ENCODE measurements around the gene CCDC183.
"Not testable (repeated sequence)": the region's sequence is repeated elsewhere in the genome, so short reads cannot be mapped to it uniquely, and the experiment has no call there.

Gene CCDC183

DNA sequence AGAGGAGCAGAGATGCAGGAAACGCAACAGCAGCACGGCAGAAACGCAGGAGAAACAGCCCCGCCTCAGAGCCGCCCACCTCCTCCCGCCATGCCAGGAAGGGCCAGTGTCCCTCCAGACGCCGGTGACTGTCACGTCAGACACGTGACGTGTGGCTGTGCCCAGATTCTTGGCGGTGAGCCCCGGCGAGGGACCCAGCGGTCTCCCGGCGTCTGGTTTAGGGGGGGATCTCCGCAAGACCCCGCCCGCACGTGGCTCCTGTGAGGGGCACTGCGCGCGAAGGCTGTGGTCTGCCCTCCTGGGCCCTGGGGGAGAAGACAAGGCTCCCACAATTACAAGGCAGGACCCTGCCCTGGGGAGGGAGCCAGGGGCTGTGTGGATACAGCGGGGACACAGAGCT lies 35.7 kb upstream of the CCDC183 start:
- DNase-seq (ENCODE audit: low read depth in 1 of 2, low spot score in 1 of 2): no peak

DNA sequence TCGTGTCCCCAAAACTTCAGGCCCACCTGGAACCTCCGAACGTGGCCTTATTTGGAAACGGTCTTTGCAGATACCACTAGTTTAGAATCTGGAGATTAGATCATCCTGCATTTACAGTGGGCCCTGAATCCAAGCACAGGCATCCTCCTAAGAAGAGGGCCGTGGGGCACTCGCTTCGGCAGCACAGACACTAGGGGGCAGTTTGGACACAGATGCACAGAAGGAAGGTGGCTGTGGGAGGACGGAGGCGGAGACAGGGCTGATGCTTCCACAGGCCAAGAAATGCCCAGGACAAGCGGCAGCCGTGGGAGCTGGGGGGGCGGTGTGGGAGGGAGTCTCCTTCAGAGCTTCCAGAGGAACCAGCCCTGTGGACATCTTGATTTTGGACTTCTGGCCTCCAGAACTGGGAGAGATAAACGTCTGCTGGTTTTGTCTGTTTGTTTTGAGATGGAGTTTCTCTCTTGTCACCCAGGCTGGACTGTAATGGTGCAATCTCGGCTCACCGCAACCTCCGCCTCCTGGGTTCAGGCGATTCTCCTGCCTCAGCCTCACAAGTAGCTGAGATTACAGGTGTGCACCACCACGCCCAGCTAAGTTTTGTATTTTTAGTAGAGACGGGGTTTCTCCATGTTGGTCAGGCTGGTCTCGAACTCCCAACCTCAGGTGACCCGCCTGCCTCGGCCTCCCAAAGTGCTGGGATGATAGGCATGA lies 35.1 kb upstream of the CCDC183 start:
- not testable (repeated sequence) for DNase-seq (ENCODE audit: low read depth in 1 of 2, low spot score in 1 of 2)

DNA sequence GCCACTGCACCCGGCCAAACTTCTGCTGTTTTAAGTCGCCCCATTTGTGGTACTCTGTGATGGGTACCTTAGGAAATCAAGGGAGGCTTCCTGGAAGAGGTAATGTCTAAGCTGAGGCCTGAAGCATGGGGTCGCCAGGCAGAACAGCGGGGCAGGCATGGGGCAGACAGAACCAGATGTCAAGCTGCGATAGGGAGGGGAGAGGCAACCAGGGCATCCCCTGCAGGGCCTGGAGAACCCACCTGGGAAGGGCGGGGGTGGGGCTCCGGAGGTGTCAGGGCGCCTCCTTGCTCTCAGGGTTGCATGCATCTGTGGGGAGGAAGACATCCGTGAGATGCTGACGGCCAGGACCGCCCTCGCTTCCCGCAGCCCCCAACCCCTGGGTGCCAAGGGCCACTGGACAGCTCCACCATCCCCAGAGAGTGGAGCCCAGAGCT lies 34.6 kb upstream of the CCDC183 start:
- DNase-seq (ENCODE audit: low read depth in 1 of 2, low spot score in 1 of 2): no peak

DNA sequence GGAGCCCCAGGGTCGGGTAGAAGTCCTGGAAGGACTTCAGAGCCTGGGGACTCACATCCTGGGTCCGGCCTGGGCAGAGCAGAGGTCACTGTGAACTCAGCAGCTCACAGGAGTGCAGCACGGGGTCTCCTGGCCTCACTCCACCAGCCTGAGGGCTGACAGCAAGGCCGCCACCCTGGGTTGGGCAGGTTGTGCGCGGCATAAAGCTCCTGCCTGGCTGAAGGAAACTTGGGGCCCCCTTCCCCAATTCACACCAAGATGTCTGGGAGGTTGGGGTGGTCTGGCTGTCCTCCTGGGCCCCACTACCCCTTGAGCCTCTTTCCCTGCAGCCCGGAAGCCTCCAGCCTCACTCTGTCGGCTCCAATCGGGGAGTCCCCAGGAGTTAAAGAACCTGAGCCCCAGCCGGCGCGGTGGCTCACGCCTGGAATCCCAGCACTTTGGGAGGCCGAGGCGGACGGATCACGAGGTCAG lies 33.9 kb upstream of the CCDC183 start:
- no peak for DNase-seq (ENCODE audit: low read depth in 1 of 2, low spot score in 1 of 2)

DNA sequence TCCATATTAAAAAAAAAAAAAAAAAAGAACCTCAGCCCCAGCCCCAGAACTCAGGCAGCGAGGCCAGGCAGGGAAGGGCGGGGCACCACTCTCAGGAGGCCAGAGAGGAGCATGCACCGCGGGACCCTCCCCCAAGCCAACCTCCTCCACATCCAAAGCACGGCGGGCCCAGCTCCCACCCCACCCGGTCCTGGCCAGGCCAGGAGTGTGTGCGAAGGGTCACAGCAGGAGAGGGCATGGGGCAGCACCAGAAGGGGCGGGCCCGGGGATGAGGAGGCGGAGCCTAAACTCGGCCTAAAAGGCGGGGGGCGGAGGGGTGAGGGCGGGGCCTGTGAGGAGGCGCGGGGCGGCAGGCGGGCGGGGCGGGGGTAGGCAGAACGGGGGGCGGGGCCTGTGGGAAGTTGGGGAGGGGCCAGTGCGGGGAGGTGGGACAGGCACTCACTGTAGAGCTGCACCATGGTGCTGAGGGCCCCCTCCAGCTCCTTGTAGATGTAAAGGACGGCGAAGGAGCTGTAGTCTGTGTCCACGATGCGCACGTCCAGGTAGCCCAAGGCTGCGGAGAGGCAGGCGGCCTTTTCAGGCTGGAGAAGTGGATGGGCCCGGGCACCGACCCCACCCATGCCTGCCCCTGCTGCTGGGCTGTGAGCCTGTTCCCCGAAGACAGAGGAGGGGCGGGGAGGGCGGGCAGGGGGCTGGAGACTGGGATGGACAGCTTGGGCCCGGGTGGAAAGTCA lies 33.1 kb upstream of the CCDC183 start:
- peak in 1 of 2 donors; percentile 20 for DNase-seq (ENCODE audit: low read depth in 1 of 2, low spot score in 1 of 2)

DNA sequence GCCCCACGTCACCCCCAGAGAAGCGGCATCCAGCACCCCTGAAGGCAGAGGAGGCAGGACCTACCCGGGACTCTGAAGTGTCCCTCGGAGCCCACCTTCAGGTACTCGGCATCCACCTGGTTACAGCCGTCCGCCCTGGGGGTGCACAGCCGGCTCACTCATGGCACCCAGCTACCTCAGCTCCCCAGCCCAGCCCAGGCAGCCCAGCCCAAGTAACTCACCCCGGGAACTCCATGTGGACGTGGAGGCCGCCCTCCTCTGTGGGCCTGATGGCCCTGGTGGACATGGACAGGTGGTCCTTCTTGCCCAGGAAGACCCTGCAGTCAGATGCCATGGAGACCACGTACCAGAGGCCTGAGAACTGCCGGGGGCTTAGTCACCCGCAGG lies 32.5 kb upstream of the CCDC183 start:
- no peak for DNase-seq (ENCODE audit: low read depth in 1 of 2, low spot score in 1 of 2)

DNA sequence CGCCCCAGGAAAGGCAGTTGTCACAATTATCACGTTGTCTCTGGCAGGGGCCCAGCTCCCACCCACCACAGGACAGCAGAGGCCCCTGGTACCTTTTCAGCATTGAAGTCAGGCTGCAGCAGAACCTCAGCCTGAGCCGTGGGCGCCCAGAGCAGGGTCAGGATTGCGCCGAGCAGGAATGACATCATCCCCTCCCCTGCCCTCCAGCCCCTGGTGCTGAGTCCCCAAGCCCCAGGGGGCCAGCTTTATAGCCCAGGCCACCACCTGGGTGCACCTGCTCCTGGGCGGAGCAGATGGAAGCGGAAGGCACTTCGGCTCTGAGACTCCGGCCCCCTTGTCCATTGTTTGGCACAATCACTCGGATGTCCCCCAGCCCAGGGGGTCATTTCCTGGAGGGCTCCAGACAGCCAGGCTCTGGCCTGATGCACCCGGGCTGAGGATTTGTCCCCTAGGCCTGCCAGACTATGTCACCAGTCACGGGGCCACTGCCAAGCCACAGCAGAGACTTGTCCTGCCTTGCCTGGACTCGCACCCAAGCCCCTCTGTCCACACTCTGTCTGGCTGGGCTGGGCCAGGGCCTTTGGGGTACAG lies 31.7 kb upstream of the CCDC183 start, which contains the start of gene LCN15:
Gene LCN15 (minus strand): TSS at position 218 of the 591 bp plus-strand sequence. CDS start 30 bp downstream, at position 188.
- no peak for DNase-seq (ENCODE audit: low read depth in 1 of 2, low spot score in 1 of 2)

DNA sequence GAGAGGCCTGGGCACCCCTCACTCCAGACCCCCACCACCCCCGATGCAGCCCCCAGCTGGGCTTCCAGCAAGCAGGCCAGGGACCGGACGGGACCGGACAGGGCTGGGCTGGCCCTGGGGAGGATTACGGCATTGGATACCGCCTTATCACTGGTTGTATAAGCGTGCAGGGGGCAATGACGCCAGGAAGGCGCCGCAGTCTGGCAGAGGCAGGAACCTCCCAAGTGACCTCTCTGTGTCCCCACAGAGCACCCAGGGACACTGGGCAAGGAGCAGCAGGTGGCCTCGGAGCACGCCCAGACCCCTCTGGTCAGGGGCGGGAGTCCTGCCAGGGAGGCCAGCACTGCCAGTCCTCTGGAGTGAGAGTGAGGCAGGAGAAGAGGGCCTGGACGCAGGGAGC lies 31.1 kb upstream of the CCDC183 start:
- no peak for DNase-seq (ENCODE audit: low read depth in 1 of 2, low spot score in 1 of 2)

DNA sequence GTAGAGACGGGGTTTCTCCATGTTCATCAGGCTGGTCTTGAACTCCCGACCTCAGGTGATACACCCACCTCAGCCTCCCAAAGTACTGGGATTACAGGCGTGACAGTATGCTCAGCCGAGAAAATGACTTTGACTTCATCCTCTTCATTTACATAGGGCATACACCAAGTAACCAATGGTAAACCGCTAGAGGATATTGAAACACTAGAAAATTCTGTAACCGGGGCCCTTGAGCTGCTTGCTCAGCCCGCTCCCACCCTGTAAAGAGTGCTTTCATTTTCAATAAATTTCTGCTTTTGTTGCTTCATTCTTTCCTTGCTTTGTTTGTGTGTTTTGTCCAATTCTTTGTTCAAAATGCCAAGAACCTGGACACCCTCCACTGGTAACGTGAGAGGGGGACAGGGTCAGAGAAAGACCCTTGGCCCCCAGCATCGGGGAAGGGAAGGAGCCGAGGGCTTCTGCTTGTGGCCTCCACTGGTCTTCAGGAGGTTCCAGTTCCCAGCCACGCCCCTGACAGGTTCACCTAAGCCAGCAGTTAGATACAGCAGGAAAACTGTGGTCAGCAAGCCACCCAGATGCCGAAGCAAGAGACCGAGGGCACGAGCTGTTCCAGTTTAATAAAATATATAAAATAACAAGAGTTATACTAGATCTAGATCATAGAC lies 30.3 kb upstream of the CCDC183 start:
- not testable (repeated sequence) for DNase-seq (ENCODE audit: low read depth in 1 of 2, low spot score in 1 of 2)

DNA sequence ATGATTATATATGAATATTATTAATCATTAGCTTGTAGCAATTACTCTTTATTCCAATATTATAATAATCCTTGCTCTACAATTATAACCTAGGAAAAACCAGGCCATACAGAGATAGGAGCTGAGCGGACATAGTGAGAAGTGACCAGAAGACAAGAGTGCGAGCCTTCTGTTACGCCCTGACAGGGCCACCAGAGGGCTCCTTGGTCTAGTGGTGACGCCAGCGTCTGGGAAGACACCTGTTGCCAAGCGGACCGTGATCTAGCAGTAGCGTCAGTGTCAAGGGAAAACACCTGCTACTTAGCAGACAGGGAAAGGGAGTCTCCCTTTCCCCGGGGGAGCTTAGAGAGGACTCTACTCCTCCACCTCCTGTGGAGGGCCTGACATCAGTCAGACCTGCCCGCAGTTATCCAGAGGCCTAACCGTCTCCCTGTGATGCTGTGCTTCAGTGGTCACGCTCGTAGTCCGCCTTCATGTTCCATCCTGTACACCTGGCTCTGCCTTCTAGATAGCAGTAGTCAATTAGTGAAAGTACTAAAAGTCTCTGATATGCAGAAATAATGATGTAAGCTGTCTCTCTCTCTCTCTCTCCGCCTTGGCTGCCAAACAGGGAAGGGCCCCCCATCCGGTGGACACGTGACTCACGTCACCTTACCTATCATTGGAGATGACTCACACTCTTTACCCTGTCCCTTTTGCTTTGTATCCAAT lies 29.6 kb upstream of the CCDC183 start:
- DNase-seq (ENCODE audit: low read depth in 1 of 2, low spot score in 1 of 2): peak in 1 of 2 donors; percentile 20

DNA sequence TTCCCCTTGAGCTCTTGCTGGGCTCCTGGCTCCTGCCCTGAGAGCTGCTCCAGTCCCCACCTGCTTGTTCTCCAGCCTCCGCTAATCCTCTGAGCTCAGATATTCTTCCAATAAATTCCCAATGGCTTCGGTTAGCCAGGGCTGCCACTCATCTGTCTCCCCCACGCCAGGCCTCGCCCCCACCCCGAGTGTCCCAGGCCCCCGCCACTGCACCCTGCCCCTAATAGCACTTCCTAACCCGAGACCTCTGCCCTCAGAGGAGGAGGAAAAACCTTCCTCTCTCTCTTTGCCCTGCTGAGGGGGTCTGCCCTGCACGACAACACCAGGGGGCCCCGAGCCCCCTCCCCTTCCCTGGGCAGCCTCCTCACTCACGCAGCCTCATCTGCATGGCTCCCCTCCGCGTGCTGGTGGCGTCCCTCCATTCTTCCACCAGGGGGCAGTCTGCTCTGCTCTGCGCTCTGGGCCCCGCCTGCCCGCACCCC lies 26.4 kb upstream of the CCDC183 start:
- peak in 1 of 2 donors; percentile 27 for DNase-seq (ENCODE audit: low read depth in 1 of 2, low spot score in 1 of 2)

DNA sequence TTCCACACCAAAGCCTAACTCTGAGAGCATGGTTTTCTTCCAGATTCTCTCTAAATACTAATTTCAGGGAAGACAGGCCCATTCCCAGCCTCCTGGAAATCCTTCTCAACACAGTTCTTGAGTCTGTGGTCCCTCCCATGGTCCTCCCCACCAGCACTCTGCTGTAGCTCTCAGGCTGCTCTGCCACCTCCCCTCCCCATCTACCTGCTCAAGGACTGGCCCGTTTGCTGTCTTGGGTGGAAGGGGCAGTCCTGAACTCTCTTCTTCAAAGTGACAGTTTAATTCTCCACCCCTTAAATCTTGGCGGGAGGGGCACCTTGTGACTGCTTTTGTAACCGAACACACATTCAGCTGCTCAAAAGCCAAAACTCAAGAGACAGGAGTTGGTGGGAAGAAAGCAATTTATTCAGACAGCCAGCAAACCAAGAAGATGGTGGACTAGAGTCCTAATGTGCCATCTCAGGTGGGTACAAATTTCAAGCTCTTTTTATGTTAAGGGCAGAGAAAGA lies 24.2 kb upstream of the CCDC183 start:
- DNase-seq (ENCODE audit: low read depth in 1 of 2, low spot score in 1 of 2): no peak

DNA sequence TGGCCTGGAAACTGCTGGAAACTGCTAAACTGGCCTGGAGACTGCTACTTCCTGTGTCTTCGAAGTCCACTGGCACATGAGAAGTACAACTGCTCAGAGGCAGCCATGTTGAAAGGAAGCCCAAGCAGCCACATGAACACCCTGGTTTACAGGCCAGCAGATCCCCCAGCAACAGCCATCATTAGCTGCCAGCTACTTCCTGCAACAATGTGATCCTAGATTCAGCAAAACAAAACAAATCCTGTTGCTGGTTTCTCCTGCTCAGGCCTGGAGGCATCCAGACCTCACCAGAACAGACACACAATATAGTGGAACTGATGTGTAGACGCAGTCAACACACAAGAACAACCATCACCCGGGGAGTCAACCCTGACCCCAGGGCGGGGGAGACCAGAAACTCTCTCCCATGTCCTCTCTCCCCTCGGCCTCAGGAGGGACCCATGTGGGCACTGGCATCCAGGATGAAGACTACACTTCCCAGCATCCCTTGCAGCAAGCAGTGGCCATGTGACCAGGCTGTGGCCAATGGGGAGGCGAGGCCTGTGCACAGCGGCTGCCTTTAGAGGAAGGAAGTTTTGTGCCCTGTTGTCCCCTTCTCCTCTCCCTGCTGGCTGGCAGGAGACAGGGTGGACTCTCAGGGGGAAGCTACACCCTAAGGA lies 22.6 kb upstream of the CCDC183 start:
- no peak for DNase-seq (ENCODE audit: low read depth in 1 of 2, low spot score in 1 of 2)

DNA sequence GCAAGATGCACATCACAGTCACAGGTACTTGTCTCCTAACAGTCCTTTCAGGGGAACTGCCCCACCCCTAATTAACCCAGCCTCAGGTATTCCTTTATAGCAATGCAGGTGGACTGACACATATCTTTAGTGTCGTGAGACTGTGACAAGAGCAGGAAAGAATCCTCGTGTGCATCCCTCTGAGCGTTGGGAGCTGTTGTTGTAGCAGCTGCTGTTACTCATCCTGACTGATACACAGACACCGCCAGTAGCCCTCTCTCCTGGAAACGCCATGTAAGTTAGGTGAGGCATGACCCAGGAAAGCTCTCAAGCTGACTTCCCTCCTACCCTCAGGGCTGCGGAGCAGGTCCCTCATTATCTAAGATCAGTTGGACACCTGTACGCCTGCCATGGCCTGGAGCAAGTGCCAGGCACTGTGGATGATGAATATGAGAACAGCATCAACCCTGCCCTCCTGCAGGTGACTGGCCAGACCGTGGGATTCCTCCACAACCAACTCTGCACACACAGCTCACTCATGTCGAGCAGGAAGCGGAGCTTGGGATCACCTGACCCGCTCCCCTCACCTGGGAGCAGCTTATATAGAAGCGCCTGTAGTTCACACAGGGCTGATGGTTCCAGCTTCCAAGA lies 21.6 kb upstream of the CCDC183 start:
- no peak for DNase-seq (ENCODE audit: low read depth in 1 of 2, low spot score in 1 of 2)

DNA sequence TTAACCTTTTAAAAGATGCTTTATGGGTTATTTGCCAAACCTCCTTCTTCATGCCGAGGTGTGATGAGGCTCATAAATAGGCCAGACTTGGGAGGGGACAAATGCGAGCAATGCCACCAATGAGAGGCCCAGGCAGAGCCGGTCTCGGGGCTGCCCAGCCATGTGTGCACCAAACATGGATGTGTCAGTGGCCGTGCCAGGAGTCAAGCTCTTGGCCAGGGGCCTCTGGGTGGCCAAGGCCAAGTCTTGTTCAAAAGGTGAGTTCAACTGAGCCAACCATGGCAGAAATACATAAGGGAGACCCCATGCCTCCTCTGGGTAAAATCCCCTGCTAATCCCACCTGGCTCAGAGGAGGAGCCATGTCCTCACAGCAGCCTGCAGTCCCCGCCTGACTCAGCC lies 20.9 kb upstream of the CCDC183 start:
- DNase-seq (ENCODE audit: low read depth in 1 of 2, low spot score in 1 of 2): no peak

DNA sequence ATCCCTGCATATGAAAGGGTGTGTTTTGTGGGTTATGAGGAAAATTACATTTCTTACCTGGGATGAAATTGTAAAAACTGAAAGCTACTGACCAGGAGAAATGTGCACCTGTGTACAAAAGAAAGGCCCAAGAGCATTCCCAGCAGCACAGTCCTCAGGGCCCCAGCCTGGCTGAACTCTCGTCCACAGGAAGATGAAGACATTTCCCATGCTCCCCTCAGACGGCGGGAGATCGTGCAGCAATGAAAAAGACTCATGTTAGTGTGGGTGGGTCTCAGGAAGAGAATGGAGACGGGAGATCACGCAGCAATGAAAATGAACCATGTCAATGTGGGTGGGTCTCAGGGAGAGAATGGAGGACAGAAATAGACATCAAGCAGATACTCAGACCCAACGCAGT lies 19.2 kb upstream of the CCDC183 start:
- DNase-seq (ENCODE audit: low read depth in 1 of 2, low spot score in 1 of 2): no peak

DNA sequence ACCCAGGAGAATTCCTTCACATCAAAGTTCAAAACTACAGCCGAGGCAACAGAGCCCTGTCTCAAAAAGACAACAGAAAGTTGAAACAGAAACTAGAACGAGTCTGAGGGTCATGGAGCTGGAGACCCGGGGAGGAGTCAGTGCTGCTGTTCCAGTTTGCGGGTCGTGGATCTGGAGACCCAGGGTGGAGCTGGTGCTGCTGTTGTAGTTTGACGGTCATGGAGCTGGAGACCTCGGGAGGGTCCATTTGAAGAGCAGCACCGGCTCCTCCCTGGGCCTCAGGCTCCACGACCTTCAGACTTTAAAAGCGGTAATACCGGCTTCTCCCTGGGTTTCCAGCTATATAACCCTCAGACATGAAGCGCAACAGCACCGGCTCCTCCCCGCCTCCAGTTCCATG lies 18.8 kb upstream of the CCDC183 start:
- DNase-seq (ENCODE audit: low read depth in 1 of 2, low spot score in 1 of 2): no peak

DNA sequence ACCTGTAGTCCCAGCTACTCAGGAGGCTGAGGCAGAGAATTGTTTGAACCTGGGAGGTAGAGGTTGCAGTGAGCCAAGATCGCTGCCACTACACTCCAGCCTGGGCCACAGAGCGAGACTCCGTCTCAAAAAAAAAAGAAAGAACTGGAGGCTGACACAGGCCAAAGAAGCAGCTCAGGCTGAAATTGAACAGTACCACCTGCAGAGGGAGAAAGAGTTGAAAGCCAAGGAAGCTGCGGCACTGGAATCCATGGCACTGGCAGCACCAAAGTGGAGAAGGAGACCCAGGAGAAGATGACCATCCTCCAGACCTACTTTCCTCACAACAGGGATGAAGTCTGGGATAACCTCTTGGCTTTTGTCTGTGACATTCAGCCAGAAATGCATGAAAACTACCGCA lies 16.3 kb upstream of the CCDC183 start:
- no peak for DNase-seq (ENCODE audit: low read depth in 1 of 2, low spot score in 1 of 2)

DNA sequence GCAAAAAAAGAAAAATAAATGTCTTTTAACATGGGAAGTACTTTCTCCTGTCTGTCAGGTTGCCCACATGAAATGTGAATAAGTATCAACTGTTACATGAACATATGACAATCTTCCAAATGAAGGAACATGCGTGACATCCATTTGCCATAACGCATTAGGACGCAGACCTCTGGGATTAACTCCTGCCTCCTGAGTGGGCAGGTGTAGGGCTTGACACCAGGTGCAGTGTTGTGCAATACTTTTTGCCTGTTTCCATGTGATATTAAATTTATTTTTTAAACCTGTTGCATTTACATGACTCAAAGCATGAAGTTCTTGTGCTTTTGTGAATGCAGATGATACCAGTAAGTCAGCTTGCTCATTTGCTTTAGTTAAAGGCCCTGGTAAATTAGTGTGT lies 13.7 kb upstream of the CCDC183 start:
- DNase-seq (ENCODE audit: low read depth in 1 of 2, low spot score in 1 of 2): no peak
